K562 (cell line): ENCODE measurements around the gene NEK2. TPM values are rescaled to one million over a fixed set of nuclear protein-coding genes. Genes with fewer than 3 reads are reported as not detected.
A peak's percentile ranks its signal among the peaks of the same experiment; 100 is the strongest.

Experiments
- ASH1L ChIP-seq: fragments of 450-650 bp; IDR thresholded peaks from 2 replicates; pipeline ENCODE4 v1.6.1; 2018; ENCODE audit warnings: borderline replicate concordance, mild to moderate bottlenecking, low read depth; ENCODE audit not compliant: partially characterized antibody
- CREBBP ChIP-seq: IDR thresholded peaks from one replicate; pipeline ENCODE4 v1.6.1; 2012; ENCODE audit warnings: low read depth, mild to moderate bottlenecking, control low read depth, inconsistent platforms, low read length
- DDX20 ChIP-seq: fragments of 450-650 bp; IDR thresholded peaks from 2 replicates; pipeline ENCODE4 v1.6.1; 2016; ENCODE audit warnings: missing genetic modification characterization, low read depth, mild to moderate bottlenecking, missing compliant biosample characterization, moderate library complexity
- FIP1L1 ChIP-seq: fragments of 200-400 bp; formaldehyde crosslinking; IDR thresholded peaks from 2 replicates; pipeline ENCODE4 v1.6.1; 2018; ENCODE audit warnings: mild to moderate bottlenecking, low read depth, low read length; ENCODE audit not compliant: poor library complexity, severe bottlenecking
- HDAC6 ChIP-seq: IDR thresholded peaks from 2 replicates; pipeline ENCODE4 v1.6.1; 2012; ENCODE audit warnings: low read depth, mild to moderate bottlenecking, control low read depth, inconsistent platforms, low read length, moderate library complexity
- HNRNPL ChIP-seq: fragments of 200-400 bp; formaldehyde crosslinking; IDR thresholded peaks from 2 replicates; pipeline ENCODE4 v1.6.1; 2017; ENCODE audit warnings: low read depth, mild to moderate bottlenecking, low read length
- KLF10 ChIP-seq: fragments of 250-450 bp; sonication (Bioruptor Pico); IDR thresholded peaks from 2 replicates; pipeline ENCODE4 v1.6.1; 2021; ENCODE audit warnings: matching md5 sums
- LCOR ChIP-seq: sonication (generic); formaldehyde crosslinking; IDR thresholded peaks from 2 replicates; pipeline ENCODE4 v1.8.0; 2022; ENCODE audit warnings: mild to moderate bottlenecking, missing genetic modification reagents
- MYC ChIP-seq, 2 experiments: fragments of 250-450 bp in 1 of 2; sonication (Bioruptor Pico) in 1 of 2; IDR thresholded peaks; 2 replicates each; pipeline versions ENCODE4 v1.5.1 to v1.6.1; 2012 to 2021; ENCODE audit warnings: low read depth in 2 of 2, borderline replicate concordance in 1 of 2, improper control_type of control experiment in 1 of 2, low read length in 1 of 2, mild to moderate bottlenecking in 1 of 2, moderate library complexity in 1 of 2
- PHB ChIP-seq: fragments of 250-450 bp; sonication (Bioruptor Pico); IDR thresholded peaks from 2 replicates; pipeline ENCODE4 v1.5.0; 2021
- POLR2H ChIP-seq: IDR thresholded peaks from 2 replicates; pipeline ENCODE4 v1.6.1; 2016; ENCODE audit warnings: missing genetic modification characterization, low read depth, mild to moderate bottlenecking, control low read depth, missing compliant biosample characterization, moderate library complexity
- SIN3A ChIP-seq, 2 experiments: fragments of 150-350 bp in 1 of 2; IDR thresholded peaks; 2 replicates each; pipeline ENCODE4 v1.6.1; 2011 to 2016; ENCODE audit warnings: borderline replicate concordance in 2 of 2, low read depth in 2 of 2, low read length in 2 of 2, mild to moderate bottlenecking in 2 of 2, moderate library complexity in 2 of 2; ENCODE audit not compliant: control insufficient read depth in 1 of 2
- TCFL5 ChIP-seq: fragments of 250-450 bp; sonication (Bioruptor Pico); conservative IDR thresholded peaks from 2 replicates; pipeline ENCODE4 v1.6.1; 2021; ENCODE audit warnings: mild to moderate bottlenecking, moderate library complexity, matching md5 sums
- TFE3 ChIP-seq: fragments of 450-650 bp; formaldehyde crosslinking; IDR thresholded peaks from 2 replicates; pipeline ENCODE4 v1.4.0; 2020; ENCODE audit warnings: mild to moderate bottlenecking, mixed read lengths
- XRCC5 ChIP-seq: fragments of 200-400 bp; formaldehyde crosslinking; IDR thresholded peaks from 2 replicates; pipeline ENCODE4 v1.6.1; 2017; ENCODE audit warnings: low read depth, mild to moderate bottlenecking, low read length
- ZBTB5 ChIP-seq: fragments of 450-650 bp; IDR thresholded peaks from 2 replicates; pipeline ENCODE4 v1.6.1; 2017; ENCODE audit warnings: antibody characterized with exemption
- ZNF232 ChIP-seq: sonication (generic); formaldehyde crosslinking; IDR thresholded peaks from 2 replicates; pipeline ENCODE4 v1.8.0; 2022; ENCODE audit warnings: mild to moderate bottlenecking, missing genetic modification reagents
- ZNF280A ChIP-seq: fragments of 450-650 bp; IDR thresholded peaks from 2 replicates; pipeline ENCODE4 v1.6.1; 2018; ENCODE audit warnings: mild to moderate bottlenecking, low read depth; ENCODE audit not compliant: partially characterized antibody
- ZNF436 ChIP-seq: fragments of 250-450, 450-650 bp; sonication (Bioruptor Pico); formaldehyde crosslinking; IDR thresholded peaks from 2 replicates; pipeline ENCODE4 v1.7.0; 2020; ENCODE audit warnings: mild to moderate bottlenecking
- ZNF57 ChIP-seq: fragments of 450-650 bp; formaldehyde crosslinking; IDR thresholded peaks from 2 replicates; pipeline ENCODE4 v1.4.0; 2020; ENCODE audit warnings: mild to moderate bottlenecking, moderate library complexity
- polyA plus RNA-seq, 8 experiments: library from polyadenylated mRNA; depleted of rRNA in 4 of 8; stranded (reverse) in 5 of 8; unstranded in 3 of 8; fragments of >200 nt; fragmentation: Nextera tagmentation in 2 of 8; fragmentation: Illumina TruSeq in 1 of 8; extraction: Ambion mirVana in 2 of 8; extraction: Trizol in 1 of 8; gene quantifications; 2 replicates each; pipeline versions ENCODE4 v1.2.1 to v1.2.3, GENCODE V29; 2011 to 2014; ENCODE audit warnings: inconsistent platforms in 1 of 8, missing spikeins in 1 of 8
- total RNA-seq, 7 experiments: library from RNA; depleted of rRNA in 6 of 7; stranded (reverse); fragments of >200 nt in 6 of 7; fragmentation: Illumina TruSeq in 2 of 7; extraction: Trizol in 2 of 7; gene quantifications; 2 replicates each; pipeline versions ENCODE4 v1.2.1 to v1.2.3, GENCODE V29; 2011 to 2021; ENCODE audit warnings: low replicate concordance in 1 of 7

Gene NEK2
- total and polyA plus RNA-seq, 9 of the 15 experiments (the other 6 are each of a cell fraction or from before 2014, with no cell fraction given) = 30.0 to 74.7 (median 66.4) TPM

- no peak for TF ChIP-seq ZBTB5
- no peak for TF ChIP-seq ZNF280A
- TF ChIP-seq POLR2H = no peak
- no peak for TF ChIP-seq ZNF232 (CRISPR knock-in tag)
- TF ChIP-seq XRCC5 = peak; percentile 85
- no peak for TF ChIP-seq LCOR (CRISPR knock-in tag)
- TF ChIP-seq ZNF436 = no peak
- TF ChIP-seq SIN3A (IDR thresholded peaks at IDR 0.05; ENCODE audit: borderline replicate concordance in 2 of 2, control insufficient read depth in 1 of 2, low read depth in 2 of 2, low read length in 2 of 2) = no peak
- no peak for TF ChIP-seq TCFL5
- no peak for TF ChIP-seq CREBBP
- no peak for TF ChIP-seq HNRNPL
- TF ChIP-seq DDX20 (tag) = no peak
- peak; percentile 85 for TF ChIP-seq MYC (IDR thresholded peaks at IDR 0.05; ENCODE audit: low read depth, low read length)
- no peak for TF ChIP-seq MYC (CRISPR knock-in tag; IDR thresholded peaks at IDR 0.05; ENCODE audit: borderline replicate concordance, low read depth)
- TF ChIP-seq KLF10 (CRISPR knock-in tag) = no peak
- no peak for TF ChIP-seq TFE3 (CRISPR knock-in tag)
- TF ChIP-seq PHB (CRISPR knock-in tag) = no peak
- TF ChIP-seq HDAC6 = no peak
- TF ChIP-seq ZNF57 (CRISPR knock-in tag) = no peak
- no peak for TF ChIP-seq FIP1L1
- TF ChIP-seq ASH1L = no peak
Observed at GRCh38 chr1:211698161-211699026, 23.0 kb upstream of the NEK2 start (continued).
